ENCODE results near the gene KLHDC8B. TPM values are rescaled to one million over a fixed set of nuclear protein-coding genes. Genes with fewer than 3 reads are reported as not detected.

The KLHDC8B gene
- total and polyA plus RNA-seq, 11 donors = 66.3 to 138 (median 112) TPM

DNA sequence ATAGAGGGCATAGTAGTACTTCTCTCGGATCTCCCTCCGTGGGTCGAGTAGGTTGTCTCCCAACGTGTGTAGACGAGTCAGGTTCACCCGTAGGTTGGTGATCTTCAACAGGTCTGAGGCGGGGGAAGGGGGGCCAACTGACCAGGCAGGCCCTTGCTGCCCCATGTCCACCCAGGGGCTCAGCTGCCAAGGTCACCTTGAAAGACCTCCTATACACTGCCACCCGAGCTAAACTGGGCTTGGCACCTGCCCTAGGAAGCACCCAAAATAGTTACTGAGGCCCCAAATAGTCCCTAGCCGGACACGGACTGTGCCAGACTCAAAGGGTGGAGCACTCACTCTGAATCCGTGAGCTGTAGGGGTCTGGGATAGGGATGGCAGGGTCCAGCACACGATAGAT is 40.4 kb upstream of the KLHDC8B start:
- intact Hi-C loops (cut with DNase I) = loop anchor here in 3 of 10 donors (5.0 to 10.0 kb wide), 3 partner anchors 36 to 544 kb away; partner anchors contain the start of genes KLHDC8B (in 2 of the 3), APEH (in 1 of the 3) and CCDC71 (in 1 of the 3)
- 42 to 50% (median 44%) methylated on average over 10 to 12 of the region's 12 CpGs for WGBS, 4 donors
- TF ChIP-seq, protein P1, sequence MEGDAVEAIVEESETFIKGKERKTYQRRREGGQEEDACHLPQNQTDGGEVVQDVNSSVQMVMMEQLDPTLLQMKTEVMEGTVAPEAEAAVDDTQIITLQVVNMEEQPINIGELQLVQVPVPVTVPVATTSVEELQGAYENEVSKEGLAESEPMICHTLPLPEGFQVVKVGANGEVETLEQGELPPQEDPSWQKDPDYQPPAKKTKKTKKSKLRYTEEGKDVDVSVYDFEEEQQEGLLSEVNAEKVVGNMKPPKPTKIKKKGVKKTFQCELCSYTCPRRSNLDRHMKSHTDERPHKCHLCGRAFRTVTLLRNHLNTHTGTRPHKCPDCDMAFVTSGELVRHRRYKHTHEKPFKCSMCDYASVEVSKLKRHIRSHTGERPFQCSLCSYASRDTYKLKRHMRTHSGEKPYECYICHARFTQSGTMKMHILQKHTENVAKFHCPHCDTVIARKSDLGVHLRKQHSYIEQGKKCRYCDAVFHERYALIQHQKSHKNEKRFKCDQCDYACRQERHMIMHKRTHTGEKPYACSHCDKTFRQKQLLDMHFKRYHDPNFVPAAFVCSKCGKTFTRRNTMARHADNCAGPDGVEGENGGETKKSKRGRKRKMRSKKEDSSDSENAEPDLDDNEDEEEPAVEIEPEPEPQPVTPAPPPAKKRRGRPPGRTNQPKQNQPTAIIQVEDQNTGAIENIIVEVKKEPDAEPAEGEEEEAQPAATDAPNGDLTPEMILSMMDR (IDR thresholded peaks at IDR 0.05) = no peak
- no peak for TF ChIP-seq POLR2A (IDR thresholded peaks at IDR 0.05)
- Histone ChIP-seq H3K36me3 (peaks cover 2 to 53% (median 48%) of the 10 kb centered on the region in 9 donors), H3K27me3 (no peaks in the 10 kb centered on the region), H3K4me3 (peak overlapping the region in 8 of 12 donors; percentile 74 to 90 (median 82)), H3K4me1 (peaks cover 8 to 48% (median 30%) of the 10 kb centered on the region in 12 donors), H3K9me3 (no peaks in the 10 kb centered on the region), H3K27ac (peak overlapping the region in 11 of 12 donors; percentile 87 to 99 (median 94))
- DNase-seq = peak in 1 of 5 donors; percentile 51
- peak in 2 of 4 donors; percentile 8 to 26 for ATAC-seq

DNA sequence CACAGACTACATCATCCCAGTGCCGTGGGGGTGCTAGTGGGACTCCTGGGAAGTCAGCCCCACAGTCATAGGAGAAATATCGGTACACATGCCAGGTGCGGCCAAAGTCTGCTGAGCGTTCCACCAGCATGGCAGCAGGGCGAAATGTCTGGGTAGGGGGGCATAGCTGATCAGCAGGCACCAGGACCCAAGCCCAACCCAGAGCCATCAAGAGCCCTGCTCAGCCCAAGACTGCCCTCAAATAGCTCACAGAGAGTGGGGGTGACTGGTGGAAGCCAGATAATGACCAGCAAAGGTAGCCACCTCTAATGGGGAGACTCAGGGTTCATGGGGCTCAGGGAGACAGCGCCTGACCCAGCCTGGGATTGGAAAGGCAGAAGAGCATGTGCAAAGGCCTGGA is 39.8 kb upstream of the KLHDC8B start:
- Histone ChIP-seq H3K4me3 (peak overlapping the region; percentile 62 to 90 (median 80)), H3K9me3 (no peaks in the 10 kb centered on the region), H3K36me3 (peaks cover 2 to 47% (median 43%) of the 10 kb centered on the region in 9 donors), H3K27ac (peak overlapping the region; percentile 87 to 99 (median 94)), H3K4me1 (peaks cover 8 to 48% (median 30%) of the 10 kb centered on the region in 12 donors), H3K27me3 (no peaks in the 10 kb centered on the region)
- WGBS, 4 donors = 56 to 83% (median 75%) methylated on average over 4 to 6 of the region's 6 CpGs
- DNase-seq (no peak), ATAC-seq (no peak)
- intact Hi-C loops (cut with DNase I) = loop anchor here in 3 of 10 donors (5.0 to 10.0 kb wide), 3 partner anchors 36 to 543 kb away; partner anchors contain the start of genes KLHDC8B (in 2 of the 3), APEH (in 1 of the 3) and CCDC71 (in 1 of the 3)
- no peak for TF ChIP-seq POLR2A (IDR thresholded peaks at IDR 0.05)
- TF ChIP-seq, protein P1 (IDR thresholded peaks at IDR 0.05) = no peak

DNA sequence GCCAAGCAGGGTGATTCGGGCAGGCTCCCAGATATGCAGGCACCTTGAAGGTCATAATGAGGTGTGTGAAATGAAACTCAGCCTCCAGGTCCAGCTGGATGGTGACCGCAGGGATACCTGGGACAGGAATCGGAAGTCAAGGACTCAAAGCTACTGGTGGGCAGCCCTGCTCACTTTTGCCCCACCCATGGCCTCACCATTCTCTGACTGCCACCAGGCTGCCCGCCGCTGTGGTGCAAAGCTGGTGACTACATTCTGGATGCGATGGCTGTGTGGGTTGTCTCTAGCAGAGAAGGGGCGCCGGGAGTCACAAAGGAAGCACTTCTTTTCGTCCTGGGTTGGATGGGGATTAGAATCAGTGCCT is 39.3 kb upstream of the KLHDC8B start:
- ATAC-seq (no peak), DNase-seq (no peak)
- intact Hi-C loops (cut with DNase I) = loop anchor here in 4 of 10 donors (2.0 to 10.0 kb wide), 4 partner anchors 35 to 543 kb away; partner anchors contain the start of genes KLHDC8B (in 2 of the 4), QRICH1 (in 2 of the 4), APEH (in 1 of the 4) and CCDC71 (in 1 of the 4)
- Histone ChIP-seq H3K4me3 (peak overlapping the region; percentile 62 to 90 (median 80)), H3K27ac (peak overlapping the region; percentile 87 to 99 (median 94)), H3K9me3 (no peaks in the 10 kb centered on the region), H3K4me1 (peaks cover 8 to 48% (median 30%) of the 10 kb centered on the region in 12 donors), H3K27me3 (no peaks in the 10 kb centered on the region), H3K36me3 (peaks cover 2 to 43% (median 38%) of the 10 kb centered on the region in 9 donors)
- 20 to 45% (median 28%) methylated on average over 9 of the region's 9 CpGs for WGBS, 4 donors
- TF ChIP-seq POLR2A (IDR thresholded peaks at IDR 0.05) = no peak
- TF ChIP-seq, protein P1 (IDR thresholded peaks at IDR 0.05) = no peak

DNA sequence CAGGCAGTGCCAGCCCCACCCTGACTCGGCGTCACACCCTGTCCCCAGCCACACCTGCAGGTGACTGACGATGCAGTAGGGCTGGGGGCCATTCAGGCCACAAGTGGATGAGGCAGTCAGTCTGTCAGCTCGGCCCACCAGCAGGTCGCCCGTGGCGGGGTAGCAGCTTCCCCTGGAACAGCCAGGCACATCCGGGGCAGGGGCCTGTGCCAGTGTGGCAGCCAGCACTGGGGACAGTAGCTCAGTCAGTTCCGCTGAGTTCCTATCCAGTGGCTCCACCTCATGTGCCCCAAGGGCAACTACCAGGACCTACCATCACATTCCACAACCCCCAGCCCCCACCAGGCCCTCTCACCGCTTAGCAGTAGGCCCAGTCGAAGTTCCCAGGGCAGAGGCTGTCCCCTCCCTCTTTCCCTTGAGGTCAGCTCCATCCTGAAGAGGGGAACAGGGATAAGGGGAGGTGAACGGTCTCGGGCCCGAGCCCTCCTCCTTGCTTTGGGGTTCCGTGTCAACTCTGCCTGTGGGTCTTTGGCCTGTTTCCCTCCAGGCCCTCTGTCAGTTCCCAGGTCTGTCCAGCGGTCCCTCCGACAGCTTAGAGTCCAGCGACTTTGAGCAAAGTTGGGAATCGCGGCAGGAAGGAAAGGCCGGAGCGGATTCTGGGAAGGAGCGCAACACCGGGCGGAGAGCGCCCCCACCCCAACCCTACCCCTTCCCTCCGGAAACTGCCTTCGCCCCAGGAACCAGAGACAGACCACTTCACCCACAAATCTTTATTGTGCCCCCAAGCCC is 38.8 kb upstream of the KLHDC8B start, which contains the start of gene LAMB2:
TSS of gene LAMB2 (minus strand) at position 614 of the 789 bp plus-strand sequence. CDS start at position 431, 183 bp downstream.
- Histone ChIP-seq H3K36me3 (peaks cover 2 to 37% (median 33%) of the 10 kb centered on the region in 9 donors), H3K4me1 (peaks cover 8 to 48% (median 30%) of the 10 kb centered on the region in 12 donors), H3K27me3 (no peaks in the 10 kb centered on the region), H3K9me3 (no peaks in the 10 kb centered on the region), H3K4me3 (peak within 1 kb of the TSS; percentile 62 to 90 (median 80)), H3K27ac (peak within 1 kb of the TSS; percentile 87 to 99 (median 94))
- DNase-seq (peak; percentile 83 to 89 (median 85)), ATAC-seq (peak; percentile 67 to 87 (median 84))
- intact Hi-C loops (cut with DNase I) = loop anchor here in 5 of 10 donors (1.0 to 10.0 kb wide), 6 partner anchors 12 to 542 kb away; partner anchors contain the start of genes QRICH1 (in 3 of the 5), KLHDC8B (in 2 of the 5), APEH (in 1 of the 5) and CCDC71 (in 1 of the 5)
- TF ChIP-seq, protein P1 (IDR thresholded peaks at IDR 0.05) = peak in 3 of 12 donors; percentile 2 to 14 (median 10)
- peak in 1 of 2 donors; percentile 59 for TF ChIP-seq POLR2A (IDR thresholded peaks at IDR 0.05)
- 3 to 7% (median 4%) methylated on average over 18 to 28 of the region's 28 CpGs for WGBS, 4 donors

Measured in heart left ventricle (tissue), 16 donors.